ENCODE measurements around the gene UBE2QL1. TPM values are rescaled to one million over a fixed set of nuclear protein-coding genes. Genes with fewer than 3 reads are reported as not detected.

The UBE2QL1 gene
- total RNA-seq, 2 donors from 2014 or later: 0.33 to 0.78 TPM

DNA sequence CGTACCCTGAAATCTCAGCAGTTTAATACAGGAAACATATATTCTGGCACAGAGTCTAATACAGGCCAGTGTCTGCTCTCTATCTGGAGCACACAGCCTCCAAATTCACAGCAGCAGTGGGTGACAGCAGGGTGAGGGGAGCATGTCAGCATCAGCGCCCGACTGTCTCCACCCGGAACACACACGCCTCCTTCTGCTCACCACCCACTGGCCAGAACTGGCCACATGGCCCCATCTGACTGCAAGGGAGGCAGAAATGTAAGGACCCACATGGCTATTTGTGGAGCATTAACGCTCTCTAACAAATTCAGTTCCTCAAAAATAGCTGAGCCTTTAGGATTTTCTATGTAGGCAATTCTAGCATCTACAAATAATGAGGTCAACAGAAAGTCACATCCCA is 24.6 kb downstream of the UBE2QL1 start:
- H3K27me3 ChIP-seq: no peaks in the 10 kb centered on the region
- H3K36me3 ChIP-seq (replicated peaks in 1 of 2; ENCODE audit: insufficient read depth in 1 of 2, low read depth in 2 of 2): no peaks in the 10 kb centered on the region
- DNase-seq (peak in 1 of 4 donors; percentile 21), ATAC-seq (peak; percentile 38)
- peaks cover 20% of the 10 kb centered on the region for H3K4me1 ChIP-seq
- intact Hi-C loops (cut with DNase I): no loop called here
- no peaks in the 10 kb centered on the region for H3K9me3 ChIP-seq
- no peak overlapping the region for H3K4me3 ChIP-seq
- TF ChIP-seq, protein P1, sequence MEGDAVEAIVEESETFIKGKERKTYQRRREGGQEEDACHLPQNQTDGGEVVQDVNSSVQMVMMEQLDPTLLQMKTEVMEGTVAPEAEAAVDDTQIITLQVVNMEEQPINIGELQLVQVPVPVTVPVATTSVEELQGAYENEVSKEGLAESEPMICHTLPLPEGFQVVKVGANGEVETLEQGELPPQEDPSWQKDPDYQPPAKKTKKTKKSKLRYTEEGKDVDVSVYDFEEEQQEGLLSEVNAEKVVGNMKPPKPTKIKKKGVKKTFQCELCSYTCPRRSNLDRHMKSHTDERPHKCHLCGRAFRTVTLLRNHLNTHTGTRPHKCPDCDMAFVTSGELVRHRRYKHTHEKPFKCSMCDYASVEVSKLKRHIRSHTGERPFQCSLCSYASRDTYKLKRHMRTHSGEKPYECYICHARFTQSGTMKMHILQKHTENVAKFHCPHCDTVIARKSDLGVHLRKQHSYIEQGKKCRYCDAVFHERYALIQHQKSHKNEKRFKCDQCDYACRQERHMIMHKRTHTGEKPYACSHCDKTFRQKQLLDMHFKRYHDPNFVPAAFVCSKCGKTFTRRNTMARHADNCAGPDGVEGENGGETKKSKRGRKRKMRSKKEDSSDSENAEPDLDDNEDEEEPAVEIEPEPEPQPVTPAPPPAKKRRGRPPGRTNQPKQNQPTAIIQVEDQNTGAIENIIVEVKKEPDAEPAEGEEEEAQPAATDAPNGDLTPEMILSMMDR (IDR thresholded peaks at IDR 0.05): no peak
- no peak for TF ChIP-seq POLR2A (IDR thresholded peaks at IDR 0.05)
- H3K27ac ChIP-seq: peak overlapping the region in 3 of 4 donors; percentile 31 to 72 (median 66)
- WGBS, 2 donors: 74 to 75% methylated on average over 6 of the region's 6 CpGs

DNA sequence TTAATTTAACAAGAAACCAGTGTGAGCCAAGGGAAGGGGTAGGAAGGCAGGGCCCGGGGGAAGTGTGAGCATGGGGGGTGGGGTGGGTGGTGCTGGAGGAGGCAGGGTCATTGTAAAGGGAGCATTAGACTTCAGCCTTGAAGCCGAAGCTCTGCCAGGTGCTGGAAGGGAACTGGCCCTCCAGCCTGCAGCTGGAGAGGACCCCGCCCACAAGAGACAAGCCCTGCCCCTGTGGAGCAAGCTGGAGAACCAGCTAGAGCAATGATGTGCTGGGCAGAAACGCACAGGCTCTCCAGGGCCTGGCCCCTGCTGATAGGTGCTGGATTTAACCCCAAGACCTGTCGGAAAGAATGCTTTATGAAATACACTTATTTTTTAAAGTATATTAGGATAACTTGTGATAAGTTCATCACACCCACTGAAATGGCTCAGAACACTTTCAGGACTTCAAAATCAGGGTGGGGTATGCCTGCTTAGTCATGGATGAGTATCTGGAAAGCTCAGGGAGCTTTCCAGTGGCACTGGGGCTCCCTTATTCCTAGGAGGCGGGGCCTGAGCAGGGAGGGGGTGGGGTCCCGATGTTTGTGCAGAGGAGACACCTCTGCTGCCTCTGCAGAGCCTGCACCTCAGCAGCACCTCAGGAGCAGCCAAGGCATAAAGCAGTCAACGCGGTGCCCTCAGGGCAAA is 27.1 kb downstream of the UBE2QL1 start:
- WGBS, 2 donors: 54 to 56% methylated on average over 8 to 9 of the region's 9 CpGs
- ATAC-seq: no peak

DNA sequence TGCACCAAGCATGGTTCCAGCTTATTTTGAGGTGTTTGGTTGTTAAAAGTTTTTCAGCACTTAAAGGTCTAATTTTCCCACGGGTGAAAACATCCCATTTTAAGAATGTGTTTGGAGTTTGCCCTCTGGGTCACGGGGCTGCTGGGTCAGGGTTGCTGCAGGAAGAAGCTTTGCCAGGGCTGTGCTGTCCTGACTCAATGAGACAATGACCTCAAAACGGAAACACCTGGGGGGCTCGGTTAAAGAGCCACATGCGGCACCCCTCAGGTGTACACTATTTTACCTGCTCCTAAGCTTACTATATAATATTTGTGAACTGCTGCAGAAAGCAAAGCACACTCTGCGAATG is 27.6 kb downstream of the UBE2QL1 start:
- TF ChIP-seq, protein P1 (IDR thresholded peaks at IDR 0.05): no peak
- no peak for TF ChIP-seq POLR2A (IDR thresholded peaks at IDR 0.05)
- no peaks in the 10 kb centered on the region for H3K9me3 ChIP-seq
- intact Hi-C loops (cut with DNase I): no loop called here
- H3K36me3 ChIP-seq (replicated peaks in 1 of 2; ENCODE audit: insufficient read depth in 1 of 2, low read depth in 2 of 2): no peaks in the 10 kb centered on the region
- no peaks in the 10 kb centered on the region for H3K27me3 ChIP-seq
- DNase-seq (no peak), ATAC-seq (no peak)
- 75 to 76% methylated on average over 6 of the region's 6 CpGs for WGBS, 2 donors
- no peak overlapping the region for H3K4me3 ChIP-seq
- H3K27ac ChIP-seq: no peak overlapping the region
- peaks cover 20% of the 10 kb centered on the region for H3K4me1 ChIP-seq

More for the DNA sequence above, 27.1 kb downstream of the UBE2QL1 start:
- no peaks in the 10 kb centered on the region for H3K36me3 ChIP-seq (replicated peaks in 1 of 2; ENCODE audit: insufficient read depth in 1 of 2, low read depth in 2 of 2)
- no peak overlapping the region for H3K4me3 ChIP-seq
- TF ChIP-seq POLR2A (IDR thresholded peaks at IDR 0.05): no peak
- TF ChIP-seq, protein P1 (IDR thresholded peaks at IDR 0.05): no peak
- H3K27me3 ChIP-seq: no peaks in the 10 kb centered on the region
- H3K27ac ChIP-seq: no peak overlapping the region
- H3K9me3 ChIP-seq: no peaks in the 10 kb centered on the region
- DNase-seq: peak; percentile 22 to 60 (median 42)
- intact Hi-C loops (cut with DNase I): no loop called here
- H3K4me1 ChIP-seq: peaks cover 20% of the 10 kb centered on the region

DNA sequence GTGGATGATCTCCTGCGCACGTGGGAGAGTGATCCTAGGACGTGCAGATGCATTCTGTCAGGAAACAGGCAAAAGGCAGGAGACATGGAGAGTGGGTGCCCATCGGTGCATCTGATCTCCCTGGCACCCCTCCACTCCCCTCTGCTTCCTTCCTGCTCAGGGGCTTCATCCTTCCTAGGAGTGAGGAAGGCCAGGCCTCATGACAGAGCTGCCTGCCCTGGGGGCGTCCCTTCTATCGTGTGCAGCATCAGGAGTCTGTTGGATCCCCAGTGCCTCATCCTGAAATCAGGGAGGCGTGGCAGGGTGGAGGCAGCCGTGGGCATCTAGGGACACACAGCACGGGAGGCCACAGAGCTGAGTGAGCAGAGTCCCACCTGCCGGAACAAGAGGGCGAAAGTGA is 30.1 kb downstream of the UBE2QL1 start:
- Histone ChIP-seq H3K27me3 (no peaks in the 10 kb centered on the region), H3K27ac (no peak overlapping the region), H3K9me3 (no peaks in the 10 kb centered on the region), H3K36me3 (replicated peaks in 1 of 2; ENCODE audit: insufficient read depth in 1 of 2, low read depth in 2 of 2) (no peaks in the 10 kb centered on the region), H3K4me1 (no peaks in the 10 kb centered on the region), H3K4me3 (no peak overlapping the region)
- WGBS, 2 donors: 81 to 89% methylated on average over 11 of the region's 11 CpGs
- TF ChIP-seq, protein P1 (IDR thresholded peaks at IDR 0.05): no peak
- no peak for TF ChIP-seq POLR2A (IDR thresholded peaks at IDR 0.05)
- DNase-seq (no peak), ATAC-seq (no peak)
- intact Hi-C loops (cut with DNase I): no loop called here

Measured in body of pancreas (tissue), 4 donors.